SK-N-SH (cell line): Measurements from ENCODE around the gene CCDC88B. TPM values are rescaled to one million over a fixed set of nuclear protein-coding genes. Genes with fewer than 3 reads are reported as not detected.

ENCODE experiments used
- CTCF ChIA-PET: fragments of 300-600, 350-600 bp; formaldehyde crosslinking; extraction: SDS; loops from one replicate; lab custom pipeline; 2021; lab: Yijun Ruan, JAX
- POLR2A ChIA-PET: fragments of 350-600 bp; sonication (Branson Sonifier 250); formaldehyde crosslinking; extraction: SDS; loops from one replicate; lab custom pipeline; 2020; ENCODE audit warnings: antibody characterized with exemption, inconsistent platforms; lab: Yijun Ruan, JAX
- DNase-seq: peaks from one replicate; pipeline ENCODE4 v3.0.0; 2012
- H2AFZ ChIP-seq: fragments of 200-600 bp; sonication (generic); 2 replicates; pipeline ENCODE4 v1.8.1; 2016; ENCODE audit warnings: antibody characterized with exemption, mild to moderate bottlenecking, low read depth
- H3F3A ChIP-seq: fragments of 200-600 bp; sonication (generic); replicated peaks from 2 replicates; pipeline ENCODE3; 2016; ENCODE audit warnings: antibody characterized with exemption, mild to moderate bottlenecking; ENCODE audit not compliant: insufficient read depth
- H3K27ac ChIP-seq, 2 experiments: fragments of 200-500 bp in 1 of 2; fragments of 200-600 bp in 1 of 2; sonication (Bioruptor generic) in 1 of 2; sonication (generic), shearing (Covaris generic) in 1 of 2; 2 replicates each; pipeline versions ENCODE4 v1.5.1 to v1.6.1; 2014 to 2016; ENCODE audit warnings: low read depth in 2 of 2, inconsistent platforms in 1 of 2, low read length in 1 of 2, mild to moderate bottlenecking in 1 of 2, mixed read lengths in 1 of 2
- H3K27me3 ChIP-seq: fragments of 200-600 bp; sonication (generic), shearing (Covaris generic); 2 replicates; pipeline ENCODE4 v1.6.1; 2016; ENCODE audit warnings: mixed run types; ENCODE audit not compliant: insufficient read depth
- H3K36me3 ChIP-seq, 2 experiments: fragments of 200-500 bp in 1 of 2; fragments of 200-600 bp in 1 of 2; sonication (Bioruptor generic) in 1 of 2; sonication (generic) in 1 of 2; replicated peaks in 1 of 2; 2 replicates each; pipeline versions ENCODE3 to v1.5.1; 2014 to 2016; ENCODE audit warnings: low read length in 1 of 2, mild to moderate bottlenecking in 1 of 2; ENCODE audit not compliant: insufficient read depth in 2 of 2, control insufficient read depth in 1 of 2
- H3K4me1 ChIP-seq, 2 experiments: fragments of 200-500 bp in 1 of 2; fragments of 200-600 bp in 1 of 2; sonication (Bioruptor generic) in 1 of 2; sonication (generic), shearing (Covaris generic) in 1 of 2; 2 replicates each; pipeline versions ENCODE4 v1.5.1 to v1.6.1; 2014 to 2016; ENCODE audit warnings: low read depth in 1 of 2, low read length in 1 of 2, mixed run types in 1 of 2; ENCODE audit not compliant: insufficient read depth in 2 of 2, control insufficient read depth in 1 of 2
- H3K4me2 ChIP-seq: fragments of 200-600 bp; sonication (generic), shearing (Covaris generic); 2 replicates; pipeline ENCODE4 v1.6.1; 2017; ENCODE audit warnings: mixed run types
- H3K4me3 ChIP-seq, 2 experiments: fragments of 200-500 bp in 1 of 2; fragments of 200-600 bp in 1 of 2; sonication (Bioruptor generic) in 1 of 2; sonication (generic), shearing (Covaris generic) in 1 of 2; 2 replicates each; pipeline versions ENCODE4 v1.5.1 to v1.8.1; 2014 to 2016; ENCODE audit warnings: low read depth in 2 of 2, inconsistent platforms in 1 of 2, low read length in 1 of 2, mild to moderate bottlenecking in 1 of 2, mixed read lengths in 1 of 2, moderate library complexity in 1 of 2
- H3K79me2 ChIP-seq: fragments of 200-600 bp; sonication (generic); 2 replicates; pipeline ENCODE4 v1.8.1; 2017; ENCODE audit warnings: mild to moderate bottlenecking; ENCODE audit not compliant: insufficient read depth
- H3K9ac ChIP-seq: fragments of 200-600 bp; sonication (generic); 2 replicates; pipeline ENCODE4 v1.6.1; 2017; ENCODE audit warnings: mixed run types
- H3K9me2 ChIP-seq: fragments of 200-600 bp; sonication (generic); 2 replicates; pipeline ENCODE4 v1.6.1; 2017; ENCODE audit warnings: mixed run types
- H3K9me3 ChIP-seq: fragments of 200-600 bp; sonication (generic); 2 replicates; pipeline ENCODE4 v1.6.1; 2017; ENCODE audit warnings: mixed run types, mild to moderate bottlenecking, moderate library complexity
- H4K20me1 ChIP-seq: fragments of 200-600 bp; sonication (generic); 2 replicates; pipeline ENCODE4 v1.6.1; 2017; ENCODE audit warnings: mild to moderate bottlenecking, mixed run types; ENCODE audit not compliant: insufficient read depth
- FOSL2 ChIP-seq: IDR thresholded peaks from 2 replicates; pipeline ENCODE4 v1.4.0; 2012; ENCODE audit warnings: low read depth, mild to moderate bottlenecking, moderate library complexity, borderline replicate concordance
- FOXJ3 ChIP-seq: sonication (generic); formaldehyde crosslinking; IDR thresholded peaks from 2 replicates; pipeline ENCODE4 v1.5.1; 2020; ENCODE audit warnings: mild to moderate bottlenecking, missing genetic modification reagents
- FOXM1 ChIP-seq: IDR thresholded peaks from 2 replicates; pipeline ENCODE4 v1.4.0; 2012; ENCODE audit warnings: low read depth, mild to moderate bottlenecking
- GABPA ChIP-seq: IDR thresholded peaks from 2 replicates; pipeline ENCODE4 v1.4.0; 2012; ENCODE audit warnings: low read depth, mild to moderate bottlenecking
- IRF3 ChIP-seq: fragments of 150-350 bp; IDR thresholded peaks from 2 replicates; pipeline ENCODE4 v1.6.1; 2016; ENCODE audit warnings: mild to moderate bottlenecking, low read depth, low read length
- MAX ChIP-seq: IDR thresholded peaks from 2 replicates; pipeline ENCODE4 v1.4.0; 2012; ENCODE audit warnings: low read depth
- MXI1 ChIP-seq: IDR thresholded peaks from 2 replicates; pipeline ENCODE4 v1.6.1; 2012; ENCODE audit warnings: mild to moderate bottlenecking, low read depth, low read length, improper control_type of control experiment
- NFIC ChIP-seq: IDR thresholded peaks from 2 replicates; pipeline ENCODE4 v1.4.0; 2012; ENCODE audit warnings: borderline replicate concordance
- RFX5 ChIP-seq: IDR thresholded peaks from 2 replicates; pipeline ENCODE4 v1.6.1; 2012; ENCODE audit warnings: mild to moderate bottlenecking, improper control_type of control experiment, low read length
- USF1 ChIP-seq: IDR thresholded peaks from 2 replicates; pipeline ENCODE4 v1.4.0; 2012; ENCODE audit warnings: low read depth, borderline replicate concordance
- YY1 ChIP-seq: IDR thresholded peaks from 2 replicates; pipeline ENCODE4 v1.4.0; 2012; ENCODE audit warnings: low read depth, mild to moderate bottlenecking
- ZBTB33 ChIP-seq: IDR thresholded peaks from 2 replicates; pipeline ENCODE4 v1.4.0; 2012; ENCODE audit warnings: low read depth, borderline replicate concordance
- WGBS: methylation state at CpG from one replicate; pipeline ENCODE4 v1.1.6; 2017; ENCODE audit warnings: low lambda C conversion rate; 5-methylcytosine and 5-hydroxymethylcytosine counted together
- polyA plus RNA-seq, 3 experiments: library from polyadenylated mRNA; depleted of rRNA; stranded (reverse); fragments of >200 nt; gene quantifications; 2 replicates each; pipeline ENCODE4 v1.2.3, GENCODE V29; 2012

The CCDC88B gene
- polyA plus RNA-seq, 1 of the 3 experiments (the other 2 are of a cell fraction), result 3.4 TPM

- no peak overlapping the region for H3K27ac ChIP-seq
- no peaks in the 10 kb centered on the region for H3K79me2 ChIP-seq
- H3K9me2 ChIP-seq, result no peaks in the 10 kb centered on the region
- WGBS, result 93% methylated on average over 28 of the region's 28 CpGs
- no peaks in the 10 kb centered on the region for H3K9me3 ChIP-seq
- H3K27me3 ChIP-seq, result no peaks in the 10 kb centered on the region
- H3K4me1 ChIP-seq, result no peaks in the 10 kb centered on the region; a peak in 1 of 4 replicates
- POLR2A ChIA-PET, result no interaction called here
- no peaks in the 10 kb centered on the region for H3K36me3 ChIP-seq
- no peak overlapping the region for H3K4me3 ChIP-seq
- no peaks in the 10 kb centered on the region for H3F3A ChIP-seq
- TF ChIP-seq FOSL2 (no peak), IRF3 (no peak), GABPA (no peak), RFX5 (no peak), MXI1 (no peak), YY1 (no peak), NFIC (no peak), FOXJ3 (no peak), FOXM1 (no peak), MAX (no peak)
- no peak for DNase-seq
- H3K9ac ChIP-seq, result no peak overlapping the region
- no peak overlapping the region for H3K4me2 ChIP-seq
- CTCF ChIA-PET, result interaction anchor here (0.7 to 5.7 kb wide), 7 partner anchors 10 to 105 kb away, joined by 3 to 42 read pairs (median 3); partner anchors contain the start of genes ESRRA and PLCB3
- no peak overlapping the region for H2AFZ ChIP-seq
- H4K20me1 ChIP-seq, result no peaks in the 10 kb centered on the region
Observed at GRCh38 chr11:64344787-64345186, 4.8 kb downstream of the CCDC88B start.

GRCh38 chr11:64347193-64347867 is 7.3 kb downstream of the CCDC88B start:
- Histone ChIP-seq H3K27ac (no peak overlapping the region), H3K9me2 (no peaks in the 10 kb centered on the region), H3K36me3 (no peaks in the 10 kb centered on the region), H3K4me3 (no peak overlapping the region), H3F3A (no peaks in the 10 kb centered on the region), H4K20me1 (no peaks in the 10 kb centered on the region), H3K9ac (no peak overlapping the region), H3K9me3 (no peaks in the 10 kb centered on the region), H3K4me2 (no peak overlapping the region), H3K79me2 (no peaks in the 10 kb centered on the region), H3K4me1 (no peaks in the 10 kb centered on the region; a peak in 1 of 4 replicates), H2AFZ (no peak overlapping the region), H3K27me3 (no peaks in the 10 kb centered on the region)
- ChIA-PET POLR2A (no interaction called here), CTCF (no interaction called here)
- TF ChIP-seq ZBTB33, result no peak
- no peak for TF ChIP-seq YY1
- no peak for TF ChIP-seq USF1
- TF ChIP-seq GABPA, result no peak
- peak; percentile 14 for DNase-seq
- 80% methylated on average over 12 of the region's 12 CpGs for WGBS
